Measurements from ENCODE around the gene SIM2. TPM values are rescaled to one million over a fixed set of nuclear protein-coding genes. Genes with fewer than 3 reads are reported as not detected.

The SIM2 gene
- total RNA-seq, 1 experiment from 2014 or later, result 23.9 TPM

DNA sequence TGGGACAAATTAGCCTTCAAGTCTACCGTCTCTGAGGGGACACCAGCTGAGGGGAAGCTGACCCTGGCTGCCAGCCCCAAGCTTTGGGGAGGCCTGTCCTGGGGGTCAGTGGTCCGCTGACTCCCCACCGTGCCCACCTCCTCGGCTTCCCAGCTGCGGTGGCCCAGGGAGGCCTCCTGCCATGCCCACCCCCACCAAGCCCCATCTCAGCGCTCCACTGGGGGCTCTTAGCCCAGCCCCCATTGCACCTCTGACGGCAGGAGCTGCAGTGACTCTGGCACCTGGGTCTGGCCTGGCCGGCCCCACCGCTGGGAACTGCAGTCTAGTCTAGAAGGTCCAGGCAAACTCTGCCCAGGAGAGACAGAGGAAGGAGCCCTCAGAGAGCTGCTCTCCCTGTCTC, 30.2 kb upstream of the SIM2 start:
- no peaks in the 10 kb centered on the region for H3K36me3 ChIP-seq (ENCODE audit: control insufficient read depth in 1 of 2, insufficient read depth in 2 of 2, low read length in 2 of 2)
- DNase-seq (ENCODE audit: low read depth, low spot score) (no peak), ATAC-seq (no peak)
- H3K9ac ChIP-seq (ENCODE audit: low read length), result no peak overlapping the region
- H3K27me3 ChIP-seq (ENCODE audit: insufficient read depth, low read length), result no peaks in the 10 kb centered on the region
- H3K79me2 ChIP-seq (ENCODE audit: insufficient read depth, low read length), result no peaks in the 10 kb centered on the region
- ChIA-PET CTCF (no interaction called here), POLR2A (no interaction called here), RAD21 (ENCODE audit: low non-redundant PET in 1 of 2, low total read pairs in 2 of 2, uncharacterized antibody in 2 of 2, unreplicated experiment in 2 of 2) (no interaction called here)
- no peak overlapping the region for H3K4me2 ChIP-seq (ENCODE audit: low read length)
- H3K9me3 ChIP-seq (ENCODE audit: control insufficient read depth in 1 of 2, insufficient read depth in 1 of 2, low read depth in 1 of 2, low read length in 2 of 2), result no peaks in the 10 kb centered on the region
- TF ChIP-seq RAD21 (IDR thresholded peaks at IDR 0.05; ENCODE audit: low read depth), result no peak
- no peak for TF ChIP-seq FOSL1 (IDR thresholded peaks at IDR 0.05; ENCODE audit: low read depth)
- TF ChIP-seq, protein P1, sequence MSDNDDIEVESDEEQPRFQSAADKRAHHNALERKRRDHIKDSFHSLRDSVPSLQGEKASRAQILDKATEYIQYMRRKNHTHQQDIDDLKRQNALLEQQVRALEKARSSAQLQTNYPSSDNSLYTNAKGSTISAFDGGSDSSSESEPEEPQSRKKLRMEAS (IDR thresholded peaks at IDR 0.05), result no peak
- TF ChIP-seq YY1 (IDR thresholded peaks at IDR 0.05; ENCODE audit: extremely low read depth, insufficient replicate concordance, low read depth, low read length), result no peak
- no peak for TF ChIP-seq EZH2phosphoT487 (IDR thresholded peaks at IDR 0.05; ENCODE audit: borderline replicate concordance)
- no peak for TF ChIP-seq SP1 (IDR thresholded peaks at IDR 0.05; ENCODE audit: low read depth)
- no peak for TF ChIP-seq SIN3A (IDR thresholded peaks at IDR 0.05; ENCODE audit: low read depth)
- TF ChIP-seq, protein P2, sequence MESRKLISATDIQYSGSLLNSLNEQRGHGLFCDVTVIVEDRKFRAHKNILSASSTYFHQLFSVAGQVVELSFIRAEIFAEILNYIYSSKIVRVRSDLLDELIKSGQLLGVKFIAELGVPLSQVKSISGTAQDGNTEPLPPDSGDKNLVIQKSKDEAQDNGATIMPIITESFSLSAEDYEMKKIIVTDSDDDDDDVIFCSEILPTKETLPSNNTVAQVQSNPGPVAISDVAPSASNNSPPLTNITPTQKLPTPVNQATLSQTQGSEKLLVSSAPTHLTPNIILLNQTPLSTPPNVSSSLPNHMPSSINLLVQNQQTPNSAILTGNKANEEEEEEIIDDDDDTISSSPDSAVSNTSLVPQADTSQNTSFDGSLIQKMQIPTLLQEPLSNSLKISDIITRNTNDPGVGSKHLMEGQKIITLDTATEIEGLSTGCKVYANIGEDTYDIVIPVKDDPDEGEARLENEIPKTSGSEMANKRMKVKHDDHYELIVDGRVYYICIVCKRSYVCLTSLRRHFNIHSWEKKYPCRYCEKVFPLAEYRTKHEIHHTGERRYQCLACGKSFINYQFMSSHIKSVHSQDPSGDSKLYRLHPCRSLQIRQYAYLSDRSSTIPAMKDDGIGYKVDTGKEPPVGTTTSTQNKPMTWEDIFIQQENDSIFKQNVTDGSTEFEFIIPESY (IDR thresholded peaks at IDR 0.05; ENCODE audit: extremely low read depth, insufficient replicate concordance, low read length), result no peak
- no peak for TF ChIP-seq CBX3 (IDR thresholded peaks at IDR 0.05; ENCODE audit: low read depth)
- TF ChIP-seq ATF3 (IDR thresholded peaks at IDR 0.05), result no peak
- TF ChIP-seq ZFX (IDR thresholded peaks at IDR 0.05), result no peak
- TF ChIP-seq REST (IDR thresholded peaks at IDR 0.05; ENCODE audit: low read depth), result no peak
- TF ChIP-seq EZH2 (IDR thresholded peaks at IDR 0.05), result no peak
- no peak for TF ChIP-seq CEBPB (IDR thresholded peaks at IDR 0.05; ENCODE audit: low read depth)
- TF ChIP-seq ELF1 (IDR thresholded peaks at IDR 0.05; ENCODE audit: borderline replicate concordance, low read depth), result no peak
- TF ChIP-seq SRF (IDR thresholded peaks at IDR 0.05; ENCODE audit: low read depth), result no peak
- no peak for TF ChIP-seq EGR1 (IDR thresholded peaks at IDR 0.05; ENCODE audit: low read depth)
- no peak for TF ChIP-seq CTCF (IDR thresholded peaks at IDR 0.05 in 2 of 3, conservative IDR thresholded peaks at IDR 0.05 in 1 of 3; ENCODE audit: borderline replicate concordance in 1 of 3, insufficient read depth in 1 of 3, low read depth in 2 of 3, low read length in 2 of 3)
- TF ChIP-seq JUND (IDR thresholded peaks at IDR 0.05), result no peak
- no peak for TF ChIP-seq POLR2A (IDR thresholded peaks at IDR 0.05; ENCODE audit: borderline replicate concordance, extremely low read depth, insufficient read depth, insufficient read length)
- no TSS peak for BruUV-seq (replicated peaks)
- no peak overlapping the region for H3K4me3 ChIP-seq (replicated peaks in 1 of 2; ENCODE audit: low read depth in 1 of 2, low read length in 2 of 2)
- no peak overlapping the region for H3K27ac ChIP-seq (ENCODE audit: low read depth, low read length)
- H3K9me2 ChIP-seq (ENCODE audit: insufficient read depth), result no peaks in the 10 kb centered on the region
- no peak overlapping the region for H2AFZ ChIP-seq (ENCODE audit: low read depth, low read length, poor library complexity, severe bottlenecking)
- intact Hi-C loops (cut with micrococcal nuclease), result no loop called here
- H3K4me1 ChIP-seq (ENCODE audit: control insufficient read depth in 1 of 2, insufficient read depth in 2 of 2, low read length in 2 of 2), result peaks cover 0 to 4% of the 10 kb centered on the region in 2 experiments; a peak in 1 of 4 replicates
- H4K20me1 ChIP-seq (ENCODE audit: insufficient read depth), result no peaks in the 10 kb centered on the region
